PC-9 (cell line): Measurements from ENCODE around the gene PTPN18. TPM values are rescaled to one million over a fixed set of nuclear protein-coding genes. Genes with fewer than 3 reads are reported as not detected.

Experiments
- BruUV-seq: library from RNA; stranded (reverse); fragments of 400-500 nt; replicated peaks from 2 replicates; lab custom pipeline; 2021; lab: Mats Ljungman, UMichigan
- CTCF ChIA-PET: fragments of 300-600 bp; sonication (Branson Sonifier 250); formaldehyde crosslinking; loops from one replicate; lab custom pipeline; 2022; ENCODE audit warnings: antibody characterized with exemption; lab: Charles Lee
- POLR2A ChIA-PET: fragments of 300-600 bp; sonication (Branson Sonifier 250); formaldehyde crosslinking; loops from one replicate; lab custom pipeline; 2022; ENCODE audit warnings: antibody characterized with exemption; ENCODE audit not compliant: unreplicated experiment; lab: Charles Lee
- DNase-seq, 2 experiments: peaks; one replicate each; pipeline versions ENCODE4 v3.0.0 to v3.0.0-alpha.2; 2015 to 2022; ENCODE audit warnings: mixed read lengths in 1 of 2
- H2AFZ ChIP-seq: fragments of 200-600 bp; sonication (generic); 2 replicates; pipeline ENCODE4 v1.8.1; 2017; ENCODE audit warnings: antibody characterized with exemption
- H3F3A ChIP-seq: fragments of 200-600 bp; sonication (generic); 2 replicates; pipeline ENCODE4 v1.8.1; 2017; ENCODE audit warnings: antibody characterized with exemption, mild to moderate bottlenecking, low read depth; ENCODE audit not compliant: insufficient read depth
- H3K27ac ChIP-seq: fragments of 200-600 bp; sonication (generic); 2 replicates; pipeline ENCODE4 v1.6.1; 2016; ENCODE audit warnings: mixed run types
- H3K27me3 ChIP-seq: fragments of 200-600 bp; sonication (generic); 2 replicates; pipeline ENCODE4 v1.6.1; 2016; ENCODE audit warnings: low read depth, mixed run types; ENCODE audit not compliant: insufficient read depth
- H3K36me3 ChIP-seq: fragments of 200-600 bp; sonication (generic); 2 replicates; pipeline ENCODE4 v1.6.1; 2016; ENCODE audit warnings: low read depth, mixed run types
- H3K4me1 ChIP-seq: fragments of 200-600 bp; sonication (generic); replicated peaks from 2 replicates; pipeline ENCODE4 v1.6.1; 2016; ENCODE audit warnings: mixed run types; ENCODE audit not compliant: insufficient read depth
- H3K4me2 ChIP-seq: fragments of 200-600 bp; sonication (generic); 2 replicates; pipeline ENCODE4 v1.6.1; 2017; ENCODE audit warnings: mixed run types
- H3K4me3 ChIP-seq: fragments of 200-600 bp; sonication (generic); 2 replicates; pipeline ENCODE4 v1.6.1; 2016; ENCODE audit warnings: mixed run types
- H3K79me2 ChIP-seq: fragments of 200-600 bp; sonication (generic); 2 replicates; pipeline ENCODE4 v1.6.1; 2017; ENCODE audit warnings: low read depth, mixed run types
- H3K9me2 ChIP-seq: fragments of 200-600 bp; sonication (generic); 2 replicates; pipeline ENCODE4 v1.8.1; 2017; ENCODE audit warnings: mild to moderate bottlenecking; ENCODE audit not compliant: insufficient read depth
- H3K9me3 ChIP-seq: fragments of 200-600 bp; sonication (generic); 2 replicates; pipeline ENCODE4 v1.8.1; 2016; ENCODE audit warnings: low read depth; ENCODE audit not compliant: insufficient read depth
- H4K20me1 ChIP-seq: fragments of 200-600 bp; sonication (generic); 2 replicates; pipeline ENCODE4 v1.8.1; 2017; ENCODE audit not compliant: insufficient read depth
- CTCF ChIP-seq: fragments of 200-600 bp; sonication (generic); conservative IDR thresholded peaks from 2 replicates; pipeline ENCODE4 v1.6.1; 2017; ENCODE audit warnings: mixed run types, antibody characterized with exemption, mild to moderate bottlenecking, moderate library complexity
- EZH2 ChIP-seq: fragments of 200-600 bp; sonication (generic); IDR thresholded peaks from 2 replicates; pipeline ENCODE4 v1.8.0; 2017; ENCODE audit warnings: antibody characterized with exemption, low read depth
- intact Hi-C: fragments of 100-400 bp; cut with micrococcal nuclease; formaldehyde crosslinking; loops from one replicate; pipeline ENCODE4 v1.10.0; 2022; ENCODE audit not compliant: unreplicated experiment
- total RNA-seq: library from RNA; stranded (reverse); gene quantifications from 2 replicates; pipeline ENCODE4 v1.2.3, GENCODE V29; 2021

PTPN18 gene
- total RNA-seq, 1 experiment from 2014 or later: 55.9 TPM

- CTCF ChIA-PET: no interaction called here
- H3K4me3 ChIP-seq: no peak overlapping the region
- POLR2A ChIA-PET: interaction anchor here (0.7 kb wide), 1 partner anchor 575 kb away, joined by 3 read pairs; no protein-coding TSS in a partner anchor
- H3K9me3 ChIP-seq: no peaks in the 10 kb centered on the region
- no peak for DNase-seq
- no peak overlapping the region for H3K4me2 ChIP-seq
- no peaks in the 10 kb centered on the region for H3K79me2 ChIP-seq
- H3K9me2 ChIP-seq: no peaks in the 10 kb centered on the region
- H3K36me3 ChIP-seq: no peaks in the 10 kb centered on the region
- no peaks in the 10 kb centered on the region for H4K20me1 ChIP-seq
- H3K27me3 ChIP-seq: no peaks in the 10 kb centered on the region; the same call in 1 of the 2 replicates
- BruUV-seq: no TSS peak
- no peak overlapping the region for H3K27ac ChIP-seq
- H3K4me1 ChIP-seq: no peaks in the 10 kb centered on the region; the same call in 1 of the 2 replicates
- no peaks in the 10 kb centered on the region for H3F3A ChIP-seq
- H2AFZ ChIP-seq: no peak overlapping the region
- intact Hi-C loops: no loop called here
- TF ChIP-seq CTCF (no peak), EZH2 (no peak)
Observed at GRCh38 chr2:130385709-130386108, 29.9 kb downstream of the PTPN18 start.

- intact Hi-C loops: no loop called here
- H3K4me3 ChIP-seq: no peak overlapping the region
- H3K9me3 ChIP-seq: no peaks in the 10 kb centered on the region
- ChIA-PET CTCF (no interaction called here), POLR2A (no interaction called here)
- H3K9me2 ChIP-seq: no peaks in the 10 kb centered on the region
- no peaks in the 10 kb centered on the region for H4K20me1 ChIP-seq
- DNase-seq: no peak
- H3K36me3 ChIP-seq: no peaks in the 10 kb centered on the region
- no peaks in the 10 kb centered on the region for H3F3A ChIP-seq
- BruUV-seq: no TSS peak
- no peak overlapping the region for H3K27ac ChIP-seq
- no peaks in the 10 kb centered on the region; the same call in 1 of the 2 replicates for H3K27me3 ChIP-seq
- no peaks in the 10 kb centered on the region for H3K79me2 ChIP-seq
- H2AFZ ChIP-seq: no peak overlapping the region
- TF ChIP-seq CTCF: no peak
- no peak for TF ChIP-seq EZH2
- peaks cover 5% of the 10 kb centered on the region; the same call in 1 of the 2 replicates for H3K4me1 ChIP-seq
- no peak overlapping the region for H3K4me2 ChIP-seq
Observed at GRCh38 chr2:130387071-130387400, 31.2 kb downstream of the PTPN18 start.

- POLR2A ChIA-PET: no interaction called here
- intact Hi-C loops: no loop called here
- H4K20me1 ChIP-seq: no peaks in the 10 kb centered on the region
- H3K4me1 ChIP-seq: peaks cover 8% of the 10 kb centered on the region; the same call in 1 of the 2 replicates
- BruUV-seq: no TSS peak
- H3K79me2 ChIP-seq: no peaks in the 10 kb centered on the region
- H3K4me2 ChIP-seq: no peak overlapping the region
- H3K9me2 ChIP-seq: no peaks in the 10 kb centered on the region
- no peak for TF ChIP-seq CTCF
- no peak for TF ChIP-seq EZH2
- no peak overlapping the region for H3K4me3 ChIP-seq
- no peaks in the 10 kb centered on the region for H3F3A ChIP-seq
- H3K36me3 ChIP-seq: no peaks in the 10 kb centered on the region
- CTCF ChIA-PET: no interaction called here
- H3K27me3 ChIP-seq: no peaks in the 10 kb centered on the region; the same call in 1 of the 2 replicates
- no peak overlapping the region for H2AFZ ChIP-seq
- no peaks in the 10 kb centered on the region for H3K9me3 ChIP-seq
- no peak overlapping the region for H3K27ac ChIP-seq
- no peak for DNase-seq
Observed at GRCh38 chr2:130387804-130388203, 31.9 kb downstream of the PTPN18 start.
